DMS79 (cell line): Measurements from ENCODE around the gene NKTR.

ENCODE experiments used
- DNase-seq: peaks from one replicate; lab custom pipeline; 2025; lab: John Stamatoyannopoulos, UW

NKTR gene

GRCh38 chr3:42696356-42697288 lies 96.1 kb downstream of the NKTR start:
- DNase-seq: no peak

- DNase-seq: no peak
Observed at GRCh38 chr3:42697289-42698051, 97.0 kb downstream of the NKTR start.
